Stomach (tissue), 4 donors: ENCODE results near the gene NCOA3.

Experiments
- POLR2A ChIP-seq, 4 donors: fragments of 450-650 bp; IDR thresholded peaks; one replicate each; pipeline ENCODE4 v1.6.1; 2016; ENCODE audit warnings: antibody characterized with exemption in 4 of 4, control low read depth in 2 of 4, mild to moderate bottlenecking in 1 of 4, moderate library complexity in 1 of 4
- TF ChIP-seq, protein P1 (sequence below), 7 experiments: fragments of 450-650 bp in 4 of 7; fragments of 200-600 bp in 3 of 7; sonication (generic) in 3 of 7; IDR thresholded peaks; one replicate each; pipeline ENCODE4 v1.5.1; 2016 to 2019; ENCODE audit warnings: antibody characterized with exemption in 7 of 7, control low read depth in 2 of 7, mild to moderate bottlenecking in 1 of 7

DNA sequence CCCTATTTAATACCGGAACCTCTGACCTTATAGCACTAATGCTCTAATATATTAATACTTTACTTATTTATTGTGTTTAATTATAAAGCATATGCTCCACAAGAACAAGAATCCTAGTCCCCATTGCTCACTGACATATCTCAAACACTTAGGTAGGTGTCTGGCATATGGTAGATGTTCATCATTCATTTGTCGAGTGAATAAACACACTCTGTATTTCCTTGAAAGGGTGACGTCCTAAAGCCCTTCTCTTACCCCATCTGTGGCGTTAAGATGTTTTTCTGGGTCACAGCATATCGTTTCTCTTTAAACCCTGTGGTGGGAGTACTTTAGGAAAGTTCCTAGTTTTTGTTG, 45.3 kb downstream of the NCOA3 start:
- TF ChIP-seq, protein P1, sequence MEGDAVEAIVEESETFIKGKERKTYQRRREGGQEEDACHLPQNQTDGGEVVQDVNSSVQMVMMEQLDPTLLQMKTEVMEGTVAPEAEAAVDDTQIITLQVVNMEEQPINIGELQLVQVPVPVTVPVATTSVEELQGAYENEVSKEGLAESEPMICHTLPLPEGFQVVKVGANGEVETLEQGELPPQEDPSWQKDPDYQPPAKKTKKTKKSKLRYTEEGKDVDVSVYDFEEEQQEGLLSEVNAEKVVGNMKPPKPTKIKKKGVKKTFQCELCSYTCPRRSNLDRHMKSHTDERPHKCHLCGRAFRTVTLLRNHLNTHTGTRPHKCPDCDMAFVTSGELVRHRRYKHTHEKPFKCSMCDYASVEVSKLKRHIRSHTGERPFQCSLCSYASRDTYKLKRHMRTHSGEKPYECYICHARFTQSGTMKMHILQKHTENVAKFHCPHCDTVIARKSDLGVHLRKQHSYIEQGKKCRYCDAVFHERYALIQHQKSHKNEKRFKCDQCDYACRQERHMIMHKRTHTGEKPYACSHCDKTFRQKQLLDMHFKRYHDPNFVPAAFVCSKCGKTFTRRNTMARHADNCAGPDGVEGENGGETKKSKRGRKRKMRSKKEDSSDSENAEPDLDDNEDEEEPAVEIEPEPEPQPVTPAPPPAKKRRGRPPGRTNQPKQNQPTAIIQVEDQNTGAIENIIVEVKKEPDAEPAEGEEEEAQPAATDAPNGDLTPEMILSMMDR (IDR thresholded peaks at IDR 0.05), result no peak
- TF ChIP-seq POLR2A (IDR thresholded peaks at IDR 0.05), result no peak
